Esophagus muscularis mucosa (tissue), 4 donors: ENCODE measurements around the gene MRPL32. TPM values are rescaled to one million over a fixed set of nuclear protein-coding genes. Genes with fewer than 3 reads are reported as not detected.
"Not testable (repeated sequence)": the region's sequence is repeated elsewhere in the genome, so short reads cannot be mapped to it uniquely, and the experiment has no call there.

Experiments used
- DNase-seq: peaks from one replicate; pipeline ENCODE4 v3.0.0-alpha.2; 2017; ENCODE audit errors: extremely low spot score
- H3K27ac ChIP-seq, 4 donors: fragments of 200-600 bp; sonication (generic); replicated peaks in 1 of 4; 1 replicate in 3 of 4; 2 replicates in 1 of 4; pipeline ENCODE4 v1.5.1; 2016 to 2019; ENCODE audit warnings: mild to moderate bottlenecking in 1 of 4
- H3K27me3 ChIP-seq, 4 donors: fragments of 200-600 bp; sonication (generic); one replicate each; pipeline versions ENCODE4 v1.5.1 to v1.6.0; 2016 to 2019
- H3K36me3 ChIP-seq, 4 donors: fragments of 200-600 bp; sonication (generic); one replicate each; pipeline ENCODE4 v1.5.1; 2016 to 2019
- H3K4me1 ChIP-seq, 4 donors: fragments of 200-600 bp; sonication (generic); one replicate each; pipeline ENCODE4 v1.5.1; 2016 to 2019
- H3K4me3 ChIP-seq, 4 donors: fragments of 200-600 bp; sonication (generic); 1 replicate in 2 of 4; 2 replicates in 2 of 4; pipeline ENCODE4 v1.5.1; 2016 to 2019; ENCODE audit warnings: mild to moderate bottlenecking in 4 of 4, moderate library complexity in 1 of 4
- H3K9me3 ChIP-seq, 4 donors: fragments of 200-600 bp; sonication (generic); 1 replicate in 3 of 4; 2 replicates in 1 of 4; pipeline ENCODE4 v1.5.1; 2016 to 2019
- EP300 ChIP-seq: sonication (generic); formaldehyde crosslinking; IDR thresholded peaks from one replicate; pipeline ENCODE4 v1.6.1; 2017; ENCODE audit warnings: antibody characterized with exemption
- POLR2A ChIP-seq: fragments of 450-650 bp; IDR thresholded peaks from one replicate; pipeline ENCODE4 v1.6.1; 2017; ENCODE audit warnings: antibody characterized with exemption, moderate library complexity, mild to moderate bottlenecking, low read depth
- POLR2AphosphoS5 ChIP-seq, 2 donors: sonication (generic); formaldehyde crosslinking; IDR thresholded peaks; one replicate each; pipeline ENCODE4 v1.6.1; 2017; ENCODE audit warnings: antibody characterized with exemption in 2 of 2
- WGBS: methylation state at CpG from one replicate; pipeline ENCODE4 v1.1.5; 2018; 5-methylcytosine and 5-hydroxymethylcytosine counted together
- intact Hi-C: fragments of 100-400 bp; cut with DNase I; formaldehyde crosslinking; loops from one replicate; pipeline ENCODE4 v1.15.1; 2023
- total RNA-seq, 4 donors: library from RNA; depleted of rRNA; stranded (reverse); fragments of >200 nt; gene quantifications; one replicate each; pipeline versions ENCODE4 v1.1.0 to v1.2.1, GENCODE V29; 2016
- TF ChIP-seq, protein P1 (sequence below), 3 experiments: fragments of 200-600 bp in 2 of 3; fragments of 450-650 bp in 1 of 3; sonication (generic) in 2 of 3; IDR thresholded peaks; one replicate each; pipeline ENCODE4 v1.5.1; 2017 to 2019; ENCODE audit warnings: antibody characterized with exemption in 3 of 3, mild to moderate bottlenecking in 2 of 3, moderate library complexity in 1 of 3

The MRPL32 gene
- total RNA-seq = 10 to 100 TPM; 40.5 to 63.3 (median 45.8) TPM

DNA sequence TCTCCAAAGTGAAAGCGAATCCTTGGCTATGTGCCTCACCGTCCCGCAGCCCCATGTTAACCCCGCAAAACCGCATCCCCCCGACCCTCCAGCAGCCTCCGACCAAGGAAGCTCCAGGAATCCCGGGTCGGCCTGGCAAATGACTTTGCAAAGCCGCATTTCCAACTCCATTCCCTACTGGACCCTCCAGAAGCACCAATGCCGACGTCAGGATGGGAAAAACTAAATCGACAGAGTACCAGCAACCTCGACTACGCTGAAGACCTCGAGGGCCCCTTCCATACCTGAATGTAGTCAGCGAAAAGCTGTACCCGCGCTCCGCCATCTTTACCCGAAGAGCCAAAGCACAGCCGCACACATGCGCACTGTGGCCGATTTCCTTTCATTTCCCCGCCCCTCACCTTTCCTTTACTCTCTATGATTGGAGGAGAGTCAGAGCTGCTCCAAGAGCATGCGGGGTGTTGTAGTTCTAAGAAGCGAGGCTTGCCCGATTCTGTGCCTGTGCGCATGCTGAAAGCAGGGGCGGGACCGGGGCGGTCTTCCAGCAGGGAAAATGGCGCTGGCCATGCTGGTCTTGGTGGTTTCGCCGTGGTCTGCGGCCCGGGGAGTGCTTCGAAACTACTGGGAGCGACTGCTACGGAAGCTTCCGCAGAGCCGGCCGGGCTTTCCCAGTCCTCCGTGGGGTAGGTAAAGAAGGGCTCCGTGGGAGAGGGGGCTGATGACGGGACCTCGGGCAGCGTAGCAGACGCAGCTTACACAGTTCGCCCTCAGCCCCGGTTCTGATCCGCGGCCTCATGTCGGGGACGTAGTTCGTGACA is at the start of gene MRPL32, which contains the start of gene PSMA2:
MRPL32 (plus strand) TSS at position 543 of the 818 bp plus-strand sequence; CDS start at position 554, 11 bp downstream.
PSMA2 (minus strand) TSS at position 341 of the 818 bp plus-strand sequence; CDS start at position 325, 16 bp downstream.
- Histone ChIP-seq H3K36me3 (peaks cover 15 to 26% (median 19%) of the 10 kb centered on the region in 4 donors), H3K4me3 (peak within 1 kb of the TSS; percentile 68 to 88 (median 71)), H3K4me1 (peaks cover 46 to 63% (median 54%) of the 10 kb centered on the region in 4 donors), H3K27ac (peak within 1 kb of the TSS; percentile 78 to 90 (median 83)), H3K27me3 (no peaks in the 10 kb centered on the region), H3K9me3 (no peaks in the 10 kb centered on the region)
- under 1% methylated on average over 54 of the region's 56 CpGs for WGBS
- TF ChIP-seq POLR2AphosphoS5 (IDR thresholded peaks at IDR 0.05) = peak; percentile 88 to 91
- peak; percentile 4 for TF ChIP-seq POLR2A
- TF ChIP-seq, protein P1, sequence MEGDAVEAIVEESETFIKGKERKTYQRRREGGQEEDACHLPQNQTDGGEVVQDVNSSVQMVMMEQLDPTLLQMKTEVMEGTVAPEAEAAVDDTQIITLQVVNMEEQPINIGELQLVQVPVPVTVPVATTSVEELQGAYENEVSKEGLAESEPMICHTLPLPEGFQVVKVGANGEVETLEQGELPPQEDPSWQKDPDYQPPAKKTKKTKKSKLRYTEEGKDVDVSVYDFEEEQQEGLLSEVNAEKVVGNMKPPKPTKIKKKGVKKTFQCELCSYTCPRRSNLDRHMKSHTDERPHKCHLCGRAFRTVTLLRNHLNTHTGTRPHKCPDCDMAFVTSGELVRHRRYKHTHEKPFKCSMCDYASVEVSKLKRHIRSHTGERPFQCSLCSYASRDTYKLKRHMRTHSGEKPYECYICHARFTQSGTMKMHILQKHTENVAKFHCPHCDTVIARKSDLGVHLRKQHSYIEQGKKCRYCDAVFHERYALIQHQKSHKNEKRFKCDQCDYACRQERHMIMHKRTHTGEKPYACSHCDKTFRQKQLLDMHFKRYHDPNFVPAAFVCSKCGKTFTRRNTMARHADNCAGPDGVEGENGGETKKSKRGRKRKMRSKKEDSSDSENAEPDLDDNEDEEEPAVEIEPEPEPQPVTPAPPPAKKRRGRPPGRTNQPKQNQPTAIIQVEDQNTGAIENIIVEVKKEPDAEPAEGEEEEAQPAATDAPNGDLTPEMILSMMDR (IDR thresholded peaks at IDR 0.05) = no peak
- intact Hi-C loops = loop anchor here (10.0 kb wide), 1 partner anchor 793 kb away; the partner anchor contains the start of gene COA1
- DNase-seq = peak; percentile 98

- no peak overlapping the region for H3K27ac ChIP-seq
- no peak for DNase-seq
- H3K36me3 ChIP-seq = no peaks in the 10 kb centered on the region
- H3K27me3 ChIP-seq = no peaks in the 10 kb centered on the region
- 97% methylated on average over 6 of the region's 6 CpGs for WGBS
- no peaks in the 10 kb centered on the region for H3K9me3 ChIP-seq
- TF ChIP-seq EP300 = no peak
- no peak for TF ChIP-seq POLR2A
- TF ChIP-seq, protein P1 (IDR thresholded peaks at IDR 0.05) = no peak
- TF ChIP-seq POLR2AphosphoS5 (IDR thresholded peaks at IDR 0.05) = no peak
- intact Hi-C loops = no loop called here
- no peak overlapping the region for H3K4me3 ChIP-seq
- peaks cover 5 to 17% (median 15%) of the 10 kb centered on the region in 4 donors for H3K4me1 ChIP-seq
Measured at GRCh38 chr7:42883950-42884349, 48.2 kb upstream of the MRPL32 start.

DNA sequence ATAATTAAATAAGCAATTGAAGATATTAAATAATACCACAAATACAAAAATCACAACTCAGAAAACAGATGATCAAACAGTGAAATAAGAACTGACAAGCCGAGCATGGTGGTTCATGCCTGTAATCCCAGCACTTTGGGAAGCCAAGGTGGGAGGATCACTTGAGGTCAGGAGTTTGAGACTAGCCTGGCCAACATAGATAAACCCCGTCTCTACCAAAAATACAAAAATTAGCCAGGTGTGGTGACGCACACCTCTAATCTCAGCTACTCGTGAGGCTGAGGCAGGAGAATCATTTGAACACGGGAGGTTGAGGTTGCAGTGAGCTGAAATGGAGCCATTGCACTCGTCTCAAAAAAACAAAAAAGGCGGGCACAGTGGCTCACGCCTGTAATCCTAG is 47.0 kb upstream of the MRPL32 start:
- intact Hi-C loops, H3K36me3 ChIP-seq, H3K27ac ChIP-seq, H3K4me3 ChIP-seq, H3K9me3 ChIP-seq, DNase-seq, H3K27me3 ChIP-seq: not testable (repeated sequence)
- 95% methylated on average over 8 of the region's 8 CpGs for WGBS
- H3K4me1 ChIP-seq = peaks cover 5 to 21% (median 20%) of the 10 kb centered on the region in 4 donors

- intact Hi-C loops = no loop called here
- WGBS = 93% methylated on average over 2 of the region's 2 CpGs
Measured at GRCh38 chr7:42886129-42886528, 46.0 kb upstream of the MRPL32 start.

GRCh38 chr7:42886893-42887505 is 45.2 kb upstream of the MRPL32 start:
- no peaks in the 10 kb centered on the region for H3K9me3 ChIP-seq
- H3K4me1 ChIP-seq = peaks cover 5 to 21% (median 20%) of the 10 kb centered on the region in 4 donors
- H3K4me3 ChIP-seq = no peak overlapping the region
- H3K36me3 ChIP-seq = no peaks in the 10 kb centered on the region
- no peak for DNase-seq
- H3K27ac ChIP-seq = no peak overlapping the region
- H3K27me3 ChIP-seq = no peaks in the 10 kb centered on the region
- intact Hi-C loops = no loop called here
- TF ChIP-seq, protein P1 (IDR thresholded peaks at IDR 0.05) = no peak
- no peak for TF ChIP-seq EP300
- no peak for TF ChIP-seq POLR2A
- TF ChIP-seq POLR2AphosphoS5 (IDR thresholded peaks at IDR 0.05) = no peak

More at GRCh38 chr7:42886129-42886528, 46.0 kb upstream of the MRPL32 start:
- H3K36me3 ChIP-seq = no peaks in the 10 kb centered on the region
- DNase-seq = no peak
- H3K27me3 ChIP-seq = no peaks in the 10 kb centered on the region
- no peaks in the 10 kb centered on the region for H3K9me3 ChIP-seq
- TF ChIP-seq, protein P1 (IDR thresholded peaks at IDR 0.05) = peak in 2 of 3 experiments; percentile 14 to 16
- no peak for TF ChIP-seq POLR2A
- H3K4me1 ChIP-seq = peaks cover 5 to 21% (median 20%) of the 10 kb centered on the region in 4 donors
- H3K4me3 ChIP-seq = no peak overlapping the region
- H3K27ac ChIP-seq = no peak overlapping the region
